ENCODE measurements around the gene MUC4.
"Not testable (repeated sequence)": the region's sequence is repeated elsewhere in the genome, so short reads cannot be mapped to it uniquely, and the experiment has no call there.

MUC4 gene

DNA sequence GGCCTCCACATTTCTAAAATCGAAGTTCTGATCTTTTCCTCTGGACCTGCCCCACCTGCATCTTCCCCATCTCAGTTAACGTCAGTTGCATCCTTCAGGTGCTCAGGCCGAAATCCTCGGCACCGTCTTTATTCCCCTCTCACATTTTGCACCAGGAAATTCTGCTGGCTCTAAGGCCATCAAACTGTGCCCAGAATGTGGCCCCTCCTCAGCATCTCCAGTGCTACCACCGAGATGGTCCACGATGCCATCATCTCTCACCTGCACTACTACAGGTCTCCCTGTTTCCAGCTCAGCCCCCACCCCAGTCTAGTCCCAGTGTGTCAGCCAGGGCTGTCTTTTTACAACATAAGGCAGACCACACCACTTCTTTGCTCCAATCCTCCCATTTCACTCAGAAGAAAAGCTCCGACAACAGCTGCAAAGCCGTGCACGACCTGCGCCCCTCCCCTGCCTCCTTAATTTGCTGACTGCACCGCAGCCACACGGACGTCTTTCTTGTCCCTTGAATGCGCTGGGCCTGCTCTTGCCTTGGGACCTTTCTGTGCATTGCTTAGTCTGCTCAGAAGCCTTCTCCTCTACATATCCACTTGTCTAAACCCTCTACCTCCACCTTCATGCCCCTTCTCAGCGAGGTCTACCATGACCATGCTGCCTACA lies 76.6 kb downstream of the MUC4 start:
- no peak for DNase-seq

DNA sequence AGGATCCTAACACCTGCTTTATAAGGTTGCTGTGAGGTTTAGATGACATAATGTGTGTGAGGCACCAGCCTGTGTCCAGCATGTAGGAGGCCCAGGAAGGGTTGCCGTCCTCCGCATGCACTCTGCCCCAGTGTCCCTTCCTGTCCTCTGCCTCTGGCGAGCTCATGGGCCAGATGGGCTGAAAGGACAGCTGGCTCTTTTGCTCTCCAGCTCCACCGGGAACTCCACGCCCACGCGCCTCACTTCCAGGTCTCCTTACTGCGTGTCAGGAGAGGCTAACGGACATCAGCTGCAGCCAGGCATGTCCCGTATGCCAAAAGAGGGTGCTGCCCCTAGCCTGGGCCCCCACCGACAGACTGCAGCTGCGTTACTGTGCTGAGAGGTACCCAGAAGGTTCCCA lies 78.8 kb downstream of the MUC4 start:
- DNase-seq: no peak
- H3K4me3 ChIP-seq: no peak overlapping the region
- TF ChIP-seq, protein P1, sequence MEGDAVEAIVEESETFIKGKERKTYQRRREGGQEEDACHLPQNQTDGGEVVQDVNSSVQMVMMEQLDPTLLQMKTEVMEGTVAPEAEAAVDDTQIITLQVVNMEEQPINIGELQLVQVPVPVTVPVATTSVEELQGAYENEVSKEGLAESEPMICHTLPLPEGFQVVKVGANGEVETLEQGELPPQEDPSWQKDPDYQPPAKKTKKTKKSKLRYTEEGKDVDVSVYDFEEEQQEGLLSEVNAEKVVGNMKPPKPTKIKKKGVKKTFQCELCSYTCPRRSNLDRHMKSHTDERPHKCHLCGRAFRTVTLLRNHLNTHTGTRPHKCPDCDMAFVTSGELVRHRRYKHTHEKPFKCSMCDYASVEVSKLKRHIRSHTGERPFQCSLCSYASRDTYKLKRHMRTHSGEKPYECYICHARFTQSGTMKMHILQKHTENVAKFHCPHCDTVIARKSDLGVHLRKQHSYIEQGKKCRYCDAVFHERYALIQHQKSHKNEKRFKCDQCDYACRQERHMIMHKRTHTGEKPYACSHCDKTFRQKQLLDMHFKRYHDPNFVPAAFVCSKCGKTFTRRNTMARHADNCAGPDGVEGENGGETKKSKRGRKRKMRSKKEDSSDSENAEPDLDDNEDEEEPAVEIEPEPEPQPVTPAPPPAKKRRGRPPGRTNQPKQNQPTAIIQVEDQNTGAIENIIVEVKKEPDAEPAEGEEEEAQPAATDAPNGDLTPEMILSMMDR (IDR thresholded peaks at IDR 0.05): no peak
- no peaks in the 10 kb centered on the region for H3K27me3 ChIP-seq
- H3K27ac ChIP-seq: no peak overlapping the region
- H3K9me3 ChIP-seq: no peaks in the 10 kb centered on the region
- intact Hi-C loops (cut with DNase I; ENCODE audit: low total_unique reads): no loop called here
- no peaks in the 10 kb centered on the region for H3K4me1 ChIP-seq
- H3K36me3 ChIP-seq: peaks cover 0 to 80% (median 72%) of the 10 kb centered on the region in 3 donors

More for the DNA sequence above, 76.6 kb downstream of the MUC4 start:
- Histone ChIP-seq H3K27me3 (peaks cover 0 to 3% of the 10 kb centered on the region in 2 donors), H3K4me1 (no peaks in the 10 kb centered on the region), H3K4me3 (no peak overlapping the region), H3K27ac (no peak overlapping the region), H3K36me3 (peaks cover 0 to 74% (median 71%) of the 10 kb centered on the region in 3 donors), H3K9me3 (no peaks in the 10 kb centered on the region)
- intact Hi-C loops (cut with DNase I; ENCODE audit: low total_unique reads): no loop called here
- TF ChIP-seq, protein P1 (IDR thresholded peaks at IDR 0.05): no peak

DNA sequence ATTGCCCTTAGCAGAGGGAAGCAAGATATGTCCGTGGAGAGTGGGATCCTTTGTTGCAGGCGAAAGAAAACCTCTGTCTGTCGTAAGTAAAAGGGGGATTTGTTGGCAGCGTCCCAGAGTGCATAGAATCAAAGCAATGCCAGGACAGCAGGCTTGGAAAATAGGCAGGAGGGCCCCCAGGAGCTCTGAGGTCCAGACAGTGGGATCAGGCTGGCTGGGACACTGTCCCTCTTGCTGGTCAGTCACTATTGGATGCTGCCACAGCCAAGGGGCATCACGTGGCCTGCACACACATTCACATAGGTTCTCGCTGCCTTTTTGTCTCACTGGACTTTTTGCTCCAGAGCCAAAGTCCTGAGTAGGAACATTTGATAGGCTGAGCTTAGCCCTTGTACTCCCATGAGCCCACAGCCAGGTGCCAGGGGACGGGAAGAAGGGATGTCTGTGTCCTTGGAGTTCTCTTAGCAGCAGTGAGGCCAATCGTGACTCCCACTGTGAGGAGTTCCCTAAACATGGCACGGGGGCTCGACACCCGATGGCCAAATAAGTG lies 80.3 kb downstream of the MUC4 start:
- intact Hi-C loops (cut with DNase I; ENCODE audit: low total_unique reads): no loop called here
- Histone ChIP-seq H3K27me3 (peaks cover 0 to 7% of the 10 kb centered on the region in 2 donors), H3K4me1 (no peaks in the 10 kb centered on the region), H3K4me3 (no peak overlapping the region), H3K36me3 (peaks cover 0 to 69% (median 61%) of the 10 kb centered on the region in 3 donors), H3K27ac (no peak overlapping the region), H3K9me3 (no peaks in the 10 kb centered on the region)
- DNase-seq: no peak
- TF ChIP-seq, protein P1 (IDR thresholded peaks at IDR 0.05): no peak

DNA sequence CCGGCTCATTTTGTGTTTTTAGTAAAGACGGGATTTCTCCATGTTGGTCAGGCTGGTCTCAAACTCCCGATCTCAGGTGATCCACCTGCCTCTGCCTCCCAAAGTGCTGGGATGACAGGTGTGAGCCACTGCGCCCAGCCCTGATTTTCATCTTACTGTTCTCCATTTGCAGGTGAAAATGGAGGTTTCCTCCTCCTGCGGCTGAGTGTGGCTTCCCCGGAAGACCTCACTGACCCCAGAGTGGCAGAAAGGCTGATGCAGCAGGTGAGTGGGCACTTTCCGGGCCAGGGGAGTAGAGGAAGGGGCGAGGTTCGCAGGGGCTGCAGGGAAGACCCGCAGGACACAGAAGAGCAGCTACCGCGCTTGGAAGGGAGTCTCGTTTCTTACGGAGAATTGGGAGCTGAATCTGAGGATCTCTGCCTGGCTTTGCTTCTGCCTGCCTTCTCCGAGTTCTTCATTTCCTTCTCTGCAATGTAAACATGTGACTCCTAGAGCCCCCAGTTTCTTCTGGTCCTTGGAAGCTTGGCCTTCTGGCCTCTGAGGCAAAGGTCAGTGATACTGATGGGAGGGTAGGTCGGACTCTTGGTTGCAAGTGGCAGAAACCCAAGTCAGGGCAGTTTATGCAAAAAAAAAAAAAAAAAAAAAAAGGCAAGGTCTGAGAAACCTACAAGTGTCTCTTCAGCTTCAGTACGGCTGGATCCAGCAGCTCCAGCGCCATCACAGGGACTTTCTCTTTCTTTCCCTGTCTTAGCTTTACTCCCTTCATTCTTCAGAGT lies 82.1 kb downstream of the MUC4 start:
- intact Hi-C loops (cut with DNase I; ENCODE audit: low total_unique reads): no loop called here
- H3K27me3 ChIP-seq: peaks cover 0 to 7% of the 10 kb centered on the region in 2 donors
- no peaks in the 10 kb centered on the region for H3K9me3 ChIP-seq
- peaks cover 0 to 54% (median 47%) of the 10 kb centered on the region in 3 donors for H3K36me3 ChIP-seq
- TF ChIP-seq, protein P1 (IDR thresholded peaks at IDR 0.05): no peak
- DNase-seq: no peak
- no peak overlapping the region for H3K4me3 ChIP-seq
- no peak overlapping the region for H3K27ac ChIP-seq
- no peaks in the 10 kb centered on the region for H3K4me1 ChIP-seq

DNA sequence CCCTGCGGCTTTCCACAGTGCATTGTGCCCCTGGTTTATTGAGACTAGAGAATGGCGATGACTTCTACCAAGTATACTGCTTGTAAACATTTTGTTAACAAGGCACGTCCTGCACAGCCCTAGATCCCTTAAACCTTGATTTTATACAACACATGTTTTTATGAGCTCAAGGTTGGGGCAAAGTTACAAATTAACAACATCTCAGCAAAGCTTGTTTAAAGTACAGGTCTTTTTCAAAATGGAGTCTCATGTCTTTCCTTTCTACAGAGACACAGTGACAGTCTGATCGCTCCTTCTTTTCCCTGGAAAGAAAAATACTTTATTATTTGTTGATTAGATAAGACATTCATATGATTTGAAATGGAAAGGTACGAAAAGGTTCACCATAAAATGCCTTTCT lies 82.9 kb downstream of the MUC4 start:
- intact Hi-C loops (cut with DNase I; ENCODE audit: low total_unique reads); H3K27me3 ChIP-seq; H3K9me3 ChIP-seq; DNase-seq; H3K4me1 ChIP-seq; H3K27ac ChIP-seq; H3K4me3 ChIP-seq: not testable (repeated sequence)
- peaks cover 0 to 48% (median 39%) of the 10 kb centered on the region in 3 donors for H3K36me3 ChIP-seq

Data from tibial artery (tissue), 4 donors.